ENCODE data around the gene DNM3.
"Not testable (repeated sequence)": the region's sequence is repeated elsewhere in the genome, so short reads cannot be mapped to it uniquely, and the experiment has no call there.

DNM3 gene

DNA sequence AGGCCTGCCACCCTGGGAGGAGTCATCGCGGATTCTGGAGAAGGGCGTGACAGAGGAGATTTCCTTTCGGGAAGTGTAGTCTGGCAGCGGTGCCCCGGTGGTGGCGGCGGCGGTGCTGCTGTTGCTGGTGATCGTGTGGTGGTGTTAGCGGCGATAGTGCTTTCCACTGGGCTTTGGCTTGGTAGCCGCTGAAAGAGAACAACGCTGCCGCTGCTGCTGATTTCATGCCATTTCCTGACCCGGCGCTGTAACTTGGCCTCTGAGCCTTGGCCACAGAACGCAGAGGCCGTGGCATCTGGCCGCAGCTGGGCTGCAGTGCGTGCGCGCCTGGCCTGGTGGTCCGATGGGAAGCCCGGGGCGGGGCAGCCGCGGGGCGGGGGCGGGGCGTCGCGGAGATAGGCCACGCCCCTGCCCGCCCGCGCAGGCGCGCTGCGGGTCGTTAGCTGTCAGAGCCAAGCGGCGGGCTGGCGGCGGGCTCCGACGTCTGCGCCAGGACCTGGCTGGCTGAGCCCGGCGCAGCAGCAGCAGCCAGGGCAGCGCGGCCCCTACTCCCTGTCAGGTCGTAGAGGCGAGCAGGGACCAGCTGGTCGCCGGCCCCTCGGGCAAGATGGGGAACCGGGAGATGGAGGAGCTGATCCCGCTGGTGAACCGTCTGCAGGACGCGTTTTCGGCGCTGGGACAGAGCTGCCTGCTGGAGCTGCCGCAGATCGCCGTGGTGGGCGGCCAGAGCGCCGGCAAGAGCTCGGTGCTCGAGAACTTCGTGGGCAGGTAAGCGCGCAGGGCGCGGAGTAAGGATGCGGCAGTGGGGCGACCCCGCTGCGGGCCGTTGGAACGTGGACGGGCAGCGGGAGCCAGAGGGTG lies at the start of gene DNM3:
DNM3 (plus strand) TSS at position 449 of the 861 bp plus-strand sequence; CDS start at position 608, 159 bp downstream.
- no peak for FAIRE-seq

DNA sequence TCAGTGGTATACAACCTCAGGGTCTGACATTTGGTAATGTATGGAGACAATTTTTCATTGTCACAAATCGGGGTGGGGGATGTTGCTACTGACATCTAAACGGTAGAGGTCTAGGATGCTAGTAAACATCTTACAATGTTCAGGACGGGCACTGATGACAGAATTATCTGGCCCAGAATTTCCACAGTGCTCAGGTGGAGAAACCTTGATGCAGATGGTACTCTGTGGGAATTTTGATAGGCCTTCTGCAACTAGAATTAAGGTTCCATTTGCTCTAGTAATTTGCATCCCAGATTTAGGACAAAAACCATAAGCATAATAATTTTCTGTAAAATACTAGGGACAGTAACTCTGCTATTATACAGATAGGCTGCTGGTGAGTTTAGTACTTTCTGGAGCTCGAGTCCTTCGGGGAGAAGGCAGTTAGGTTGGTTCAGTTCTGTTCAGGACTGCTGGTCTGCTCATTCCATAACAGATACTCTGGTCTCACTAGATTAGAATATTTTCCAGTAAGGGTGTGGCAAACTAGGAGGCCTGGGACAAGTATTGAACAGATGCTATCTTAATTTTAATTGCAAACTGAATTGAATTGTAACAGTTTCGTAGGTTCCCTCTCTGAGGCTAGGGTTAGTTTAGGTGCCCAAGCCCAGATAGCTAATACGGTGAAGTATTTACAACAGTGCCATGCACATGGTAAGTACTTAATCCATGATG lies 48.5 kb upstream of the DNM3 start:
- no peak for FAIRE-seq

DNA sequence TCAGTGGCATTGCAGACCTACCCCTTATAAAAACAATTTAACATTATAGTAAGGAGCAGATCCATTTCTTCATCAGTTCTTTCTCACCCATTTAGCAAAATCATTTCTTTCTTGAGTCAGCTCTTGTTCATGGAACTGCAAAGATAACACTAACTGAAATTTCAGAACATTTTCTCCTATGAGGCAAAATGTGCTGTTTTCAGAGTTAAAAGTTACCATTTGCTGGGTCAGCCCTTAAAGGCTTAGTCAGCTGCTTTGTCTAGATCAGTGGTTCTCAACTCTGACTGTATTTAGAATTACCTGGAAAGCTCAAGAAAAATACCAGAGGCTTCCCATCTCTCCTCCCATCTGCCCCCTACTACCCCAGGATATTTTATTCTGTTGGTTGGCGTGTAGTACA lies 47.7 kb upstream of the DNM3 start:
- FAIRE-seq, result no peak

DNA sequence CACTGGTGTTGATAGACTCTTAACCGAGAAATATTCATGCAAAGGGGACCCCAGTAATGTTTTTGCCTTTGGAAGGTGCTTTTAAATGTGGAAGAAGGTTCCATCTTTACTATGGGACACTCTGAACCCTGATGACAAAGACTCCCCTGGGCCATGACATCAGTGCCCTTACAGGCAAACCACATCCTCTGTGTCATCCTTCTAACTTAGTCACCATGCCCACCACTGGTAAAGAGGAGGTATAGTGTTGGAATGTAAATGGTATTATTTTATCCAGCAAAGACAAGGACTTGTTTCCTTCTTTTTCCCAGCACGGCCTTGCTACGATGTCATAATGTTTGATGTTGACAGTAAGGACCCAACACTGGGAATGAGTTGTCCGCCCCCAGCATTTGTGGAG lies 47.2 kb upstream of the DNM3 start:
- FAIRE-seq, result no peak

DNA sequence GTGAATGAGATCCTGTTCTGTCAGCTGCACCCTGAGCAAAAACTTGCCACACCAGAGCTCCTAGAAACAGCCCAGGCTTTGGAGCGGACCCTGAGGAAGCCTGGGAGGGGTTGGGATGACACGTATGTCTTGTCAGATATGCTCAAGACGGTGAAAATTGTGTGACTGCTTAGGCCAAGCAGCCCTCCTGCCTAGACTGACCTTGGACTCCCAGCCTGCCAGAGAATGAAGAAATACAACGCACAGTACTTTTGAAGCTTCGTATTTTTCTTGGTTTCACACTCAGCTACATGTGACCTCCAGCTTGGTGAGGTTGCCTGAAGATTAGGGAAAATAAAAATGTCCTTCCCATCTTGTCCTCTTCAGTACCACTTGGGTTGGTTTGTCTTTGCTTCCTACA lies 44.7 kb upstream of the DNM3 start:
- FAIRE-seq, result no peak

DNA sequence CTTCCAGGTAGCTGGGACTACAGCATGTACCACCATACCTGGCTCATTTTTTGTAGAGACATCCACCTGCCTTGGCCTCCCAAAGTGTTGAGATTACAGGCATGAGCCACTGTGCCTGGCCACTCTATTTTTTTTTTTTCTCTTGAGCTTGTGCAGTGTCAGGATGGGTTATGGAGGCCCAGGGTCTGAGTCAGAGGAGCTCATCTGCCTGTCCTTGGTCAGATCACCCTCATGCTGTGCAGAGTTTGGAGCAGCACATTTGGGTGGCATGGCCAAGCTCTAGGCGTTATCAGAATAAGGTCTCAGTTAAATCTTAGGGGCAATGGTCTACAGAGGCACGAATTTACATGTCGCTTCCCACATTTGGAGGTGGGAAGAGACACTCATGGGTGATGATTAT lies 43.0 kb upstream of the DNM3 start:
- FAIRE-seq, result no peak

DNA sequence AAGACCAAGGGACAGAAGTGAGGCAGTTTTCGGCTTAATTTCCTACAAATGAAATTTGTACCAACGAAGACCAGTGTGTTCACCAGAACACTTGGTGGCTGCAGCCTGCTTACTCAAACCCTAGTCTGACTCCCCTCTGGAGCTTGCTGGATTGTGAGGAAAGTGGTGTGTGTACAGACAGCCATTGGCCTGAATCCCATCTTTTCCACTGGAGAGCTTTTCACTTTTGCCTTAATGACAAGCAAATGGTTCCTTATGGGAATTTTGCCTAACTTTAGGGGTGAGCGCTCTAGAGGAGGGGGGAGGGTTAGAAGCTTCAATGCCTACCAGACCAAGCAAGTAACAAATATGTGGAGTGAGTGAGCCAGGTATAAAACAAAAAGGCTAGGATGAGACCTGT lies 42.5 kb upstream of the DNM3 start:
- FAIRE-seq, result no peak

DNA sequence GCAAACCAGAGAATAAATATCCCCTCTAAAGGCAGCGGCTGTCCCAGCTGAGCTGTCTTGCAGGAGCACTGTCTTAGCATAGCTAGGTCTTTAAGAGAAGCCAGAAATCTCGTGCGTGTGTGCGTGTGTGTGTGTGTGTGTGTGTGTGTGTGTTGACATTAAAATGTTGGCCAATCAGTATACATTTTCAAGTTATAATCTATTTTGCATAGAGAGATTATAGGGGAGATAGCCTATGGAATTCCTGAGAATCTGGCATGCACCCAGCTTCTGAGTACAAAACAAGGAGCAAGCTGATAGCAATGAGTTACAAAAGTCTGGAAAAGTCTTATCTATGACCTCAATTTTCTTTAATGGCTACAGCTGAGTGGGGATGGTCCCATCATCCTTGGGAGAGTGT lies 42.1 kb upstream of the DNM3 start:
- FAIRE-seq, result no peak

DNA sequence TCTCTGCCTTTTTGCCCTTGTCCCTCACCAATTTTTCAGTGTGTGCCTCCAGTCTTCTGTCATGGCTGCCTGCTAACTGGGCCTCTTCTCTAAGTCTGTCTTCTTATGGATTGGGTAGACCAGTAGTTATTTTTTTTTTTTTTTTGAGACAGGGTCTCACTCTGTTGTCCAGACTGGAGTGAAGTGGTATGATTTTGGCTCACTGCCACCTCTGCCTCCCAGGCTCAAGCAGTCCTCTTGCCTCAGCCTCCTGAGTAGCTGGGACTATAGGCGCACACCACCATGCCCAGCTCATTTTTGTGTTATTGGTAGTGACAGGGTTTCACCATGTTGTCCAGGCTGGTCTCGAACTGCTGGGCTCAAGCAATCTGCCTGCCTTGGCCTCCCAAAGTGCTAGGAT lies 41.6 kb upstream of the DNM3 start:
- not testable (repeated sequence) for FAIRE-seq

DNA sequence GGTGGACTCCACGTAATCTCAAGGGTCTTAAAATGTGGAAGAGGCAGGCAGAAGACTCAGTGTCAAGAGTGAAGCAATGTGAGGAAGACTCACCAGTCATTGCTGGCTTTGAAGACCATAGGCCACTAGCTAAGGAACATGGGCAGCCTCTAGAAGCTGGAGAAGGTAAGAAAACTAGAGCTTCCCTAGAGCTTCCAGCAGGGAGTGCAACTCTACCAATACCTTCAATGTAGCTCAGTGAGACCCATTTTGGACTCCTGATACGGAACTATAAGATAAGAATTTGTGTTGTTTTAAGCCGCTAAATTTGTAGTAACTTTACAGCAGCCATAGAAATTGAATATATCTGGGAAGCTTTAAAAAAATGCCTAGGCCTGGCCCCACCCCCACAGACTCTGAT lies 41.0 kb upstream of the DNM3 start:
- FAIRE-seq, result no peak

DNA sequence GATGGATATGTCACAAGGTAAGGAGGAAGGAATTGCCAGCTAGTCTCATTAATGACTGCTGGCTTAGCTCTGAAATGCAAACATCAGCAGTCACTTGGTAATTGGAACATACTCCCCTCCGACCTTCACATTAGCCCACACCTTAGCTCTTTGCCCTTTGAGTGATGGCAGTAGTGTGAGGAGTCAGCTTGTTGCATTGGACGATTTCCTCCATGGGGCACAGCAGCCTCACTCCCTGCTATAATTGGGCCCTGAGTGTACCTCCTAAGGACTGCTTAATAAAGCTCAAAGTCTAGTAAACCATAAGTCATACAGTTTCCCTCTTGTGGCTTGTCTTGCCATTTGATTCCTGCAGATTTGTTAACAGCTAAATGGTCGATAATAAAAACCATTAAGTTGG lies 40.4 kb upstream of the DNM3 start:
- FAIRE-seq, result no peak

DNA sequence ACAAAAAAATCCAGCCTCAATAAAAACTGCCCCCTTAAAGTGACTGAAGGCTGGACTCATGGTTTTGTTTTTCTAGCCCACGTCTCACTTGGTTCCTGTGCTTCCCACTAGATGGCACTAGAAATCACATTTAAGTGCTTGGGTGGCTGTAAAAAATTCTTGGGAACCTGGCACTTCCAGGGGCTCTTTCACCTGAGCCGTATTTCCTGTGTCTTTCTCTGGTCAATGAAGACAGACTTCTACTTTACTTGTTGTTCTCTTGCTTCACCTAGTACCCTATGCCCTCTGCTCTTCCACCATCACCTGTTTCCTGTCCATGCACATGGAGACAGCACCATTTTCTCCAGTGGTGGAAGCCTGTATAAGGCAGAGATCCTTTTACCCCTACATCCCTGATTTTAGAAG lies 39.8 kb upstream of the DNM3 start:
- FAIRE-seq, result peak; percentile 40

DNA sequence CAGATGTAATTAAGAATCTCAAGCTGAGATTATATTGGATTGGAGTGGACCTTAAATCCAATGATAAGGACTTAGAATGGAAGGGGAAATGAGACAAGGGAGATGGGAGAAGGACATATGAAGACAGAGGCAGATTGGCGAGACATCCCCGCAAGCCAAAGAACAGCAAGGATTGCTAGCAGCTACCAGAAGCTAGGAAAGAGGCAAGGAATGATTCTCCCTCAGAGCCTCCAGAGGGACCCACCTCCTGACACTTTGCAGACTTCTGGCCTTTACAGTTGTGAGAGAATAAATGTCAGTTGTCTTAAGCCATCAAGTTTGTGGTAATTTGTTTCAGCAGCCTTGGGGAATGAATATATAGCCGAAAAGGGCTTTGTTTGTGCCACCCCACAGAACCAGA lies 39.1 kb upstream of the DNM3 start:
- no peak for FAIRE-seq

DNA sequence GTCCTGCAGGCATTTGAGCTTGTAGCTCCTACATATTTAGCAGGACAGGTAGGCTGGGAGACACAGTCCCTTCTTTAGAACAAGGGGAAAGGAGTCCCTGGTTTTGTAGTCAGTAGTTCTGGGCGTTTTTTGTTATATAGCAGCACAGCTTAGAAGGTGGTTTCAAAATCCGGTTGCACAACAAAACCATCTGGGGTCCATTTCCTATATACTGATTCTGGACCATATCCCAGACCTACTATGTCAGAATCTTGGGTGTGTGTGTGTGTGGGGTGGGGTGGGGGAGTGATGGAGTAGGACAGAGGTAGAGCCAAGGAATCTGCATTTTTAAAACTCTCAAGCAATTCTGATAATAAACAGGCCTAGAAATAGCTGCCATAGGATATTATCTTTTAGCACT lies 38.3 kb upstream of the DNM3 start:
- no peak for FAIRE-seq

DNA sequence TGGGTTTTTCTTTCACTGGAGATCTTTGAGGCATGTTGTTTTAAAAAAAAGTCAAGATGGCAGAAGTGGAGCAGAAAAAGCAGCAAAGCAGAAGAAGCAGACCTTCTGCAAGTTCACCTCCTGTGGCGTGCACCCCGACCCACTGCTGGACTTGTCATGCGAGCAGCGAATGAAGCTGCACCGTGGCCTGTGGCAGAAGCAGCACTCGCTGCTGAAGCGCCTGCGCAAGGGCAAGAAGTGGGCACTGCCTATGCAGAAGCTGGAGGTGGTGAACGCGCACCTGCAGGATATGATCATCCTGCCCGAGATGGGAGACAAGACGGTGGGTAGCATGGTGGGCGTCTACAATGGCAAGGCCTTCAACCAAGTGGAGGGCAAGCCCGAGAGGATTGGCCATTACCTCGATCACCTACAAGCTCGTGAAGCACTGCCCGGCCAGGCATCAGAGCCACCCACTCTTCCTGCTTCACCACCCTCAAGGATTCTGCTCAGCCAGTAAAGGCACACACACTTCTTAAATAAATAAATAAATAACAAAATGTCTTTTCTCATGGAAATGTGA lies 37.8 kb upstream of the DNM3 start:
- no peak for FAIRE-seq

DNA sequence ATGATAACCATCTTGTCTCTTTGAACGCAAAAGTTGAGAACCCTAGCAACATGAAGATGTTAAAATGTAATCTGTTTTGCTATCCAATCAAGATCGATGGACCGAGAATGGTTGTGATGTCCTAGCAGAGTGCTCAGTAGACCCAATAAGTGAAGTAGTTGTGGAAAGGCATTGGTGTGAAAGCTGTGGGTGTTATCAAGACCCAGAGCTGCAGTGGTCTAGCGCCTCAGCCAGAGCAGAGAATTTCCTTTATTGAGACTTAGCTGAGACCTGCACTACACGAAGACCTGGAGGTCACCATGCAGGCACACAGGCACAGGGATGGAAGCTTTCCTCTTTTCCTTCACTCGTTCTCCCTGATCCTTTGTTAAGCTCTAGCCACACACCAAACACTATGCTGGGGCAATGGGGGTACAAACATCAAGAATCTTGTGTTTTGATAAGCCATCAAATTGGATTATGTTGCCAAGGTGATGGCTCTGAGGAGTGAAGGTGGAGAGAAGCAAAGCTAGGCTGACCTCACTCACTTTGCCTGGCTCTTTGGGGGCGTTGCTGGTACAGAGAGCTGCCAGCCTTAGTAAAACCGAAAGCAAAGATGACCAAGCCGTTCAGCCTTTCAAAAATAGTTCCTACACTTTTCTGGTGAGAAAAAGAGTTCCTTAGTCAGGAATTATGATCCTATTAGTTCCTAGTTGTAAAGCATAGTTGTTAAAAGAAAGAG lies 35.7 kb upstream of the DNM3 start:
- FAIRE-seq, result no peak

DNA sequence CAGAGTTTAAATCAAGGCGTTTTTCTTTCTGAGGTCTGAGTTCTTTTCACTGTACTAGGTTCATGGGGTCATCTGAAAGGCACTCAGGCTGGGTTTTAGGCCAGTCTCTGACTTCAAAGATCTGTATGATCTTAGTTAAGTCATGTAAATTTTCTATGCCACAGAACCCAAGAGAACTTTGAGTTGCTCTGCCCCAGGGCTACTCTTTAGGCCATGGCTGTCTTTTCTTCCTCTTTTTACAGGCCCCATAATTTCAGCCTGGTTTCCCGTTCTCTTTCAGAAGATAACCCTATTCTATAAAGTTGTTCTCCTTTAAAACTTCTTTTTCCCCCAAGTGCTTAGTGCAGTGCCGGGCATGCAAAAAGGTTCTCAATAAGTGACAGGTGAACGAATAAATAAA lies 33.7 kb upstream of the DNM3 start:
- FAIRE-seq, result no peak

DNA sequence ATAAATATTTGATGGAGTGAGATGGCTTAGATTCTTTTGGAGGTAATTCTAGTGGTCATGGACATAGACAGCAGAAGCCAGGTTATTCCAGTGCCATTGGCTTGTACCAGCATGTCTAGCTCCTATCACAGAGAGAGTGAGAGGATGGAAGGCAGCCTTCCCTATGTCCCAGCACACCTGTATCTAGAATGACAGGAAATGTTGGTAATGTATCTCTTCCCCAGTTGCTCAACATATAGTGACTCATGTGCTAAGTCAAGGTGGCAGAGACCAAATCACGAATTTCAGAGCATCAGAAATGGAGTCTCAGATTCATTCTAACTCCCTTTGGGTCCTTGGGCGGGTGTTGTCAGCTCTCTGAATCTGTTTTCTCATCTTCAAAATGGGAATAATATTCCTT lies 31.5 kb upstream of the DNM3 start:
- FAIRE-seq, result no peak

DNA sequence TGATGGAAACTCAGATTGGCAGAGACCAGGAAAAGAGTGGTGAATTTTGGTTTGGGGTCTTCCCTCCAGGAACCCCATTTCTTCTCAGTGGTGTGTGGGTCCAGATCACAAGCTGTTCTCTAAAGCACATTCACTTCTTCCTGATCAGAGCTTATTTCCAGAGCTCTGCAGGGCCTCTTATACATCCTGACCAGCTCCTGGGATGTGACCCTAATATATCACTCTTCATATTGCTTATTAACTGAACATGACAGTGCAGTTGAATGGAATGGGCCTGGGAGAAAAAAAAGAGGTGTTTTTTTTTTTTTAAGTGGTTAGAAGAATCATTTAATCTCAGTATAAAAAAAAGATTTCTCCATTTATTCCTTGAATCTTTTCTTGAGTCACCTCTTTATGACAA lies 29.6 kb upstream of the DNM3 start:
- FAIRE-seq, result no peak

DNA sequence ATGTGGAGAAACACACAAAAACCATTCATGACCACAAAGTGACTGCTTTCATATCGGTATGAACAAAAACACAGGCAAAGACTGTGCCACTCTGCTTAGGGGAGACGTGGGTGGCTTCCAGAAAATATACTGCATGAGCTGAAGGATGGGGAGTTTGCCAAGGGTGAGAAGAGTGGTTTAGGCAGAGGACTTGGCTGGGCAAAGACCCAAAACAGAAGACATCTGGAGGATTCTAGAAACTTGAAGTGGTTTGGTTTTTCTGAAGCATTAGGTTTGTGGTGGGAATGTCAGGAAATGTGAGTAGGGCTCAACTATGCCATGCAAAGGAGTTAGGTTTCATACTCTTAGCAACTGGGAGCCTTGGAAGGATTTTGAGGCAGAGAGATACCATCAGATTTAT lies 26.6 kb upstream of the DNM3 start:
- no peak for FAIRE-seq

DNA sequence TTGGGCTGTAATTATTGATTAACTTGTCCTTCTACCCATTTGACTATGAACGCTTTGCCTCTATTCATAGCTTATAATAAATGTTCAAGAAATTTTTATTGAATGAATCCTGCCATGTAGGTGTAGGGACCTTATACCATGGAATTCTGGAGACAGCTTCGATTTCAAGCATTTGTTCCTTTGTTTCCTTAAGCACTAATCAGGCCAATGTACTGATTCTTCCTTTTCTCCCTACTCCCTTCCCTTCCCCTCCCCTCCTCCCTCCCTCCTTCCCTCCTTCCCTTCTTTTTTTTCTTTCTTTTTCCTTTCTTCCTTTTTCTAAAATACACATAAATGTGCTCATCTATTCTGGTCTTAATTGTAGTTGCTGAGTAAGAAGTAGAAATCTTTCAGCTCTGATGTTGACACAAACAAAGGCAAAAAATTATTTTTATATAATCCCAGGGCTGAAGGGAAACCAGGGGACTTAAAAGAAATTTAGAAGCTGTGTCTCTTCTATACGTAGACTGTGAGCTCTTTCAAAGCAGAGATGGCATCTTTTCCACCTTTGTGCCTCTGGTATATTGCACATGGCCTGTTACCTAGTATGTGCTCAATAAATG lies 24.9 kb upstream of the DNM3 start:
- no peak for FAIRE-seq

DNA sequence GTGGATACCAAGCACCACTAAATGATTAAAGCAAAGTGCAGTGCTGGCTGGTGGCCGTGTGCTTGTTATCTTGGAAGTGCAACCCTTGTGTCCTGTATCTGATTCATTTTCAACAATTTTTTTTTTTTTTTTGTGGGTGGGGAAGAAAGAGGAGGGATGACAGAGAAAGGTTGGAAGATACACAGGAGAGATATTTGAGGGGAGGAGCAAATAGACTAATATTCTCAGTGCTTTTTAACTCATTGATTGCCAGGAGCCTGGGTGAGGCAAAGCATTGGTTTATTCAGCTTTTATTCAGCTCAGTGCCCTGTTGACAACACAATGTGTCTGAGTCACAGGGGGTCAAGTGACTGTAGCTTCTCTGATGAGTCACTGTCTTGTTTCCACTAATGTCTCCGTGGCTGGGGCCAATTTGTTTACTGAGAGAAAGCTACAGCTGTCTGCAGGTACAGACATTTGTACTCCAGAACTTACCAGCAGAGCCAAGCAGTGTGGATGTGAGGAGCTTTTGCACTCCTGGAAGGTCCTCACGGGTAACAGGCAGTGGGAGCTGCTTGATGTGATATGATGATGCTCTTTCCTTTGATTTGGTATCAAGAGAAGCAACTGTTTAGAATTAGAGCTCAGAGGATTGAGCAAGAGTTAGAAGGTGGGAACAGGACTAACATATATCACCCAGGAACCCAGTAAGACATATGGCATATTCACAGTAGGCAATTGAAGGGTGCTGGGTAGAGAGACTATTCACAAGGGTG lies 23.6 kb upstream of the DNM3 start:
- FAIRE-seq, result no peak
